ENCODE data around the gene FAAP20.

The FAAP20 gene, protein sequence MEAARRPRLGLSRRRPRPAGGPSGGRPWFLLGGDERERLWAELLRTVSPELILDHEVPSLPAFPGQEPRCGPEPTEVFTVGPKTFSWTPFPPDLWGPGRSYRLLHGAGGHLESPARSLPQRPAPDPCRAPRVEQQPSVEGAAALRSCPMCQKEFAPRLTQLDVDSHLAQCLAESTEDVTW

DNA sequence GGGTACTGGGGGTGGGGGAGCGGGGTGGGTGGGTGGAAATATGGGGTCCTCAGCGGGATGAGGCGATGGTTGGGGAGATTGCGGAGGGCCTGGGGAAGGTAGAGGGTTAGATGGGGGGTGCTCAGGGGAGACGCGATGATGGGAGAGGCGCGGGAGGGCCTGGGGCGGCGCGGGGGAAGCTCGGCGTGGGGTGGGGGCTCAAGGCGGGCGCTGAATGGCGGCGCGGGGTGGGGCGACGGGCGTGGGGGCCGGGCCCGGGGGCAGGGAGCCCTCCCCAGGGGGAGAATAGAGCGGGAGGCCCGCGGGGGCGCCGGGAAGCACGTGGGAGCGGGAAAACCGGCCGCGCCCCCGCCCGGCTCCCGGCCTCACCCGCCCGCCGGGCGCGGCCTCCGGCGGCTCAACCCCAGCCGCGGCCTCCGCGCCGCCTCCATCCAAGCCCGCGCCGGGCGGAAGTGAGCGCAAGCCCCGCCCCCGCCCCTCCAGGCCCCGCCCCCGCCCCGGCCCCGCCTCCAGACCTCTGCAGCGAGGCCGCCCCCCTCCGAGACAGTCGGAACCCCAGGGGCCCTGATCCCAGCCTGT lies at the start of gene FAAP20:
FAAP20 (minus strand) TSS at position 454 of the 579 bp plus-strand sequence; CDS start at position 431, 23 bp downstream.
- DNase-seq: no peak

- no peak for DNase-seq
Observed at GRCh38 chr1:2242814-2243725, 48.5 kb upstream of the FAAP20 start.

DNA sequence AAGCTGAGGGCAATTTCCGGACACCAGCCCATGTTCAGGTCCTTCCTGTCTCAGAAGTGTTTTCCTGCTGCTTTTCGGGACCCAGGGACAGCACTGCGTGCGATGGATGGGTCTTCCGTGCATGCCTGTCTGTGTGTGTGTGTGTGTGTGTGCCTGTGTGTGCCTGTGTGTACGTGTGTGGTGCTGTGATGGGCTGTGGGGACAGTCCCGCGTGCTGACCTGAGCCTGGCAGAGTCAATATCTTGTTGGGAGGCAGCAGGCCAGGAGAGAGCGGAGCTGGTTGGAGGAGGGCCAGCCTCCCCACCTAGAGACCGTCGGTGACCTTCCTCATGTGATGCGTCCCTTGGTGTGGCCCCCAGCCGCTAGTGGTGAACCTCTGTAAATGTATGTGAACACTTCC lies 47.2 kb upstream of the FAAP20 start:
- no peak for DNase-seq

DNA sequence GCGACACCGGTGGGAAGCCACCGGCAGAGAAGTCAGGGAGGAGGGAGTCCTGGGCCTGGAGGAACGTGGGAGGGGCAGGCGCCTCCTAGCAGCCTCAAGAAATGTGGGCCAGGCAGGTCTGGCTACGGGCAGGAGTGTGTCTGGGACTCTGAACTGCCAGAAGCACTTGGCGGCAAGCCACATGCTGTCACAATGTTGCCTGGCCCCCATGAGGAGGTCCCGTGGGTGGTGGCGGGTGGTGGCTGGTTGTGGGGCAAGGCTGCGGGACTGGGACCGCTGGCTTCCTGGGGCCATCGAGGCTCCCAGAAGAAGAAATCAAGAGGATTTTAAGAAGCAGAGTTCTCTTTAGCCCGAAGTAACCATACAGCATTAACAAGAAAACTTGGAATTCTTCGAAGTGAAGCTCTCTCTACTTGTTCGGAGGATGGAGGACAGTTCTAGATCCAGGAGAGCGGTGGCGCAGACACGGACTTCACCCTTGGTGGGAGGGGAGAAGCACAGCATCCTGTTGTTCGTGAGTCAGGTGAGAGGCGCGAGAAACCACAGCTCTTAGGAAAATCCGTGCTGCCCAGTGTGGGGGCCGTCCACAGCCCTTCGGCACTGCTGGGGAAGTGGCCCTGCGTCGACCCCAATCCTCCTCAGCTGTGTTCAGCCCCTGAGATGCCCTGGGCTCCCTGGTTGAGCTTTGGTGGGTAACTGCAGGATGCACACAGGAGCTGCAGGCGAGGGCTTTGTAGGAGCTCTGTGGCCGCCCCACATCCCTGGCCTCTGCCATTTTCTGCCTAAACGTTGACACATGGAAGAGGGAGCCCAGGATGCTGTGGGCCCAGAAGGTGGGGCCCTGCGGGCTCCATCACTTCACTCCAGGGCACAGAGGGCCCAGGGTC lies 45.9 kb upstream of the FAAP20 start:
- DNase-seq: no peak

DNA sequence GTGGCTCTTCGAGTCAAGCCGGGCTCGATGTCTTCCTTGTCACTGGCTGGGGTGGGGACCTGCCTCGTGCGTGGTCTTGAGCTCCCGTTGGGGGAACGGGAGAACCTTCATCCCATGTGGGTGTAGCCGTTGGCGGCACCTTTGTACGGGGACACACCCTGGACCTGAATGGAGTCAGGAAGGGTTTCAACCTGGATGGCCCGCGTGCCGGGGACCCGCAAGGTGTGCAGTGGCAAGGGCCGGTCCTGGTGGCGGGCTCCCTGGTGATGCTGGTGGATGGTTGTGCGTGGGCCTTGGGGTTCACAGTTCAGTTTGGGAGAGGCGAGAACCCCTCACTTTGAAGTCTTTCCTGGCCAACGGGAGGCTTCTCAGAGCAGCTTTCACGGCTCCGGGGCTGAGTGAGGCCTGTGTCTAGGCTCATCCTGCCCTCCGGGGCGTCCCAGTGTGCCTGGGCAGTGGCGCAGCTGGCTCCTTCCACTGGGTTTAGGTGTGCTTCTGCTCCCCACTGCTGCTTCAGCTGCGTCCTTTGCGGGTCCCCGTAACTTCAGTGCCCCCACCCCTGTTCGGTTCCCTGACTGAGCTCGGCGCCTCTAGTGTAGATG lies 44.9 kb upstream of the FAAP20 start:
- DNase-seq: no peak

GRCh38 chr1:2239013-2239370 lies 44.4 kb upstream of the FAAP20 start:
- DNase-seq: no peak

DNA sequence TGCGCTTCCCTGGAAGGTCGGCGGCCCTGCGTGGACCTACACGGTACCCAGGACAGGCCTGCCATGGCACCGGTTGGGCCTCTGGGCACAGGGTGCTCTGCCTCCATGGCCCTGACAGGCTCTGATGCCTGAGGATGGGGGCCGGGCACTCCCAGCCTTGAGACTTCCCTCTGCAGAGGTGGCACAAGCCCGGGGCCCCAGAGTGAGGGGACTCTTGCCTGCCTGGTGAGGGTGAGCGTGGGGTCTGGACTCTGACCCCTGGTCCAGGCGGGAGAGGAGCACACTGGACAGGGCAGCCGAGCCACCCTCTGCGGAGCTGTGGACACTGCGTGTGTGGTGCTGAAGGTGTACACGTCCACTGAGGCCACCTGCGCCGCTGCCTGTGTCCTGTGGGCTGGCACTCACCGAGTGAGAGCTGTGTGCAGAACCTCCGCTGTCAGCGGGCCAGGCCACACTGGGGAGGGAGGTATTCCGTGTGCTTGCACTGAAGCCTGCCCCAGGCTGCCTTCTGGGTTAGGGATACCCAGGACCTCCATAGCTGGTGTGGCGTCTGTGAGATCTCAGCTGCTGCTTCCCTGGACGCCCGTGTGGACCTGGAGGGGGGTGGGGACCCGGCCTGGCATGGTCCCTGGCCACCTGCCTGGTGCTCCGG lies 43.9 kb upstream of the FAAP20 start:
- no peak for DNase-seq

DNA sequence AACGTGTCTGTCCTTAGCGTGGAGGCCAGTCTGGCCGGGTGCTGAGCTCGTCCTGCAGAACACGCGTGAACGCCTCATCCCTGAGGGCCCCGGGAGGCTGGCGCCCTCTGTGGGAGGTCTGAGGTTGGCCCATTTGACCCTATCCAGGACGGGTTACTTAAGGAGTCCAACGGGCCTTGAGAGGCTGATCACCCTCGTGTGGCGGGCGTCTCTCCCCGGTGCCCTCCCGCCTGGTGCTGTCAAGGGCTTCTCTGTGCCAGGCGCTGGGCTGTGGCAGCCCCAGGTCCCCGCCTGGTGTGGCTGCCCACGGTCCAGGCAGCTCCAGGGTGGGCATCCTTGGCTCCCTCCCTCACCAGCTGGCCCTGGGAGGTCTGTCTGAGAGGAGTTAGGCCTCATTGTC lies 43.2 kb upstream of the FAAP20 start:
- no peak for DNase-seq

- DNase-seq: no peak
Observed at GRCh38 chr1:2236695-2237677, 42.4 kb upstream of the FAAP20 start.

GRCh38 chr1:2235300-2235998 lies 40.9 kb upstream of the FAAP20 start:
- no peak for DNase-seq

DNA sequence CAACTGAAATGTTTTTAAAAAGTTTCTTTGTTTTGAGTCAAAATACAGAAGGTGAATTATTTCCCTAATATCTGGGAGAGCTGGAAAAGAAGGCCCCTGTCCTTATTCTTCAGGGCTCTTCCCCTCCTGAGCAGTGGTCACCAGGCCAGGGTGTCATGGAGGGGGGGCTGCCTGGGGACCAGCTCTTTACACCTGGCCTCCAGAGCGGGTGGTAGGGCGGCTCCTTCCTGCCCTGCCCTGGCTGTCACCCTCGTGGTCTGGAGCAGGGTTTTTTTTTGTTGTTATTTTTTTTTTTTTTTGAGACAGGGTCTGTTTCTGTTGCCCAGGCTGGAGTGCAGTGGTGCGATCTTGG lies 40.2 kb upstream of the FAAP20 start:
- no peak for DNase-seq

DNA sequence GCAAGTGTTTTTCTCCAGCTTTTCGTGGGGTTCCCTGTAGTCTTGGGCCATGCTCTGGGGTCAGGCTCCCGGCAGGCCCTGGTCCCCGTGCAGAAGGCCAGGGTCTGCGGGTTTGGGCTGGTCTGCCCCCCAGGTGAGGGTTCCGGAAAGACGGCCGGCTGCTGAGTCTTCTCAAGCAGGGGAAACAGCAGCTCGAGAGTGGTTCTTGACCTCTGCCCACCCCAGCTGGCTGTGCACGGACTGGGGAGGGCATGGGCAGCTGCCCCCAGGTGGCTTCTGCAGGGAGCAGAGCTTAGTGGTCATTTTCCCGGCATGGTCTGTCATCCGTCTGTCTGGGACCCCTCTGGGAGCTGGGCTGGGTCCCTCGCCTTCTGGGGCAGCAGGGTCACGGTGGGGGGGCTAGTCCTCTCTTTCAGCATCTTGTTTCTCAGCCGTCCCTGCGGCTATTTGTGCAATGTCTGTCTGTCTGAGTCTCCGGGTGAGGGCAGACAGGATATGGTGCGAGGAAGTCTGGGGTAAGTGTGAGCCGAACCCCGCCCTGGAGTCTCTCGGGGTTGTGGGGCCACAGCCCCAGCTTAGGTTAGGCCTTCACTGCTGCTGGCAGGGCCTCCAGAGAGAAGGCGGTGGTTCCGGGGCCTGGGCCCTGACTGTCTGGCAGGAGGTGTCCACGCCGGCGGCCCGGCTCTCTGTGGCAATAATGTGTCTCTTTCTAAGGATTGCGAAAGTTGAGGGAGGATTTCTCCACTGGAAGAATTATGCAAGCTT lies 39.6 kb upstream of the FAAP20 start:
- no peak for DNase-seq

DNA sequence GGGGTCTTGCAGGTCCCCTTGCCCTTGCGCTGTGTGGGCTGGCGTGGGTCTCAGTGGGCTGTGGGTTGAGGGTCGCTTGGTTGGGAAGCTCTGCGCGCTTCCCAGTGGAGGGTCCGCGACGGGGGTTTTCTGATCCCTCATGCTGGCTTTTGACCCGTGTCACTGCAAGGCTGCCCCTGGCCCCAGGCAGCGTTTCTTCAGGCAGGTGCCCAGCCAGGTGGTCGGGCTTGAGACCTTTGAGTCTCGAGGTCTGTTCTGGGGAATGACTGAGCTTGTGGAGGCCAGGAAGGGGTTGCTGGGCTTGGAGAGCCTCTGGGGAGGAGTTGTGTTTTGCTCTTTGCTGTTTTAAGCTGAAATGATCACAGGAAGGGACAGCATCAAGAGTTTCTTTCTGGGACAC lies 38.9 kb upstream of the FAAP20 start:
- no peak for DNase-seq

DNA sequence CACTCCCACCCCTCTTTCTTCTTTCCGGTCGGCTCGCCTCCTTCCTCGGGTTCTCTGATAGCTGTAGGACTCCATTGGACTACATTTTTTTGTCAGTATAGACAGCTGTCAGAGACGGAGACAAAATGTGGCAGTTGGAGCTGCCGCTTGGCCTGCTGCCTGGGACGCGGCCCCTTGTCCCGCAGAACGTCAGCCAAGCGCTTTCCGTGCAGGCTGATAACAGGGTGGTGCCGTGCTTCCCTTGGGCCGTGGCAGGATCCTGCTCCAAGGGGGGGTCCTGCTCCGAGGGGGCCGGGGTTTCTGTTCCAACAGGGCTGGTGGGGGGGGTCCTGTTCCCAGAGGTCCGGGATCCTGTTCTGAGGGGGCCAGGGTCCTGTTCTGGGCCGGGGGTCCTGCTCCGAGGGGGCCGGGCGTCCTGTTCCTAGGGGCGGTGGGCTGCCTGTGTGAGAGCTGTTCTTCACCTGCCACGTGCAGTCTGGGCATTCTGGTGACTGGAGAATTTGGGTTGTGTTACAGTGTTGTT lies 38.4 kb upstream of the FAAP20 start:
- peak; percentile 39 for DNase-seq

- DNase-seq: no peak
Observed at GRCh38 chr1:2232255-2232915, 37.8 kb upstream of the FAAP20 start.

DNA sequence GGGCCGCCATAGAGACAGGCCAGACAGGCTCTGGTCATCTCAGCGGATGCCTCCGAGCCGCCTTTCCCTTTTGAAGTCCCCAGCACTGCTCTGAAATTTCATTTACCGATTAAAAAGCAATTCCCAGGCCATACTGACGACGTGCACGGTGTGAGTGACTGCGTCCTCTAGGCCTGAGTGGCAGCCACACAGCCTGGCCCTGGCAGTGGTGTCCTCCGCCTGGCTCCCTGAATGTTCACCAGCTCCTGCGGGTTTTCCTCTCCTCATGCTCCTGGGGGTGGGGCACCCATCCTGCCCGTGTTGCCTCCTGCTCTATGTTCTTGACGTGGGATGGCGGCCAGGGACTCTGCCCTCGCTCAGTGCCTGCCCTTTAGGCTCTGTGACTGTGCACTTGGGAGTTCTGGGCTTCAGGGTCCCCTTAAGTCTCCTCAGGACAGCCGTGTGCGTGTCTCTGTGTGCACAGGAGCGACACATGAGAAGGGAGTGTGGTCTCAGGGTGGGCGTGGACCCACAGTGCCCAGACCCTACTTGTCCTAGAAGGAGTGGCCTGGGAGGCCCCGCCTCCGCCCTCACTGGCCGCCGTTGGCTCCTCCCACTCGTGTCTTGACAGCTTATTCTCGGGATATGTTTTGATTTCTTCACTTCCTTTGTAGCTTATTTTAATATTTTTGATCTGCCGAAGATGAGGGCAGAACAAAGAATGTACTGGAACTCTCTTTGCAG lies 37.1 kb upstream of the FAAP20 start:
- DNase-seq: no peak

DNA sequence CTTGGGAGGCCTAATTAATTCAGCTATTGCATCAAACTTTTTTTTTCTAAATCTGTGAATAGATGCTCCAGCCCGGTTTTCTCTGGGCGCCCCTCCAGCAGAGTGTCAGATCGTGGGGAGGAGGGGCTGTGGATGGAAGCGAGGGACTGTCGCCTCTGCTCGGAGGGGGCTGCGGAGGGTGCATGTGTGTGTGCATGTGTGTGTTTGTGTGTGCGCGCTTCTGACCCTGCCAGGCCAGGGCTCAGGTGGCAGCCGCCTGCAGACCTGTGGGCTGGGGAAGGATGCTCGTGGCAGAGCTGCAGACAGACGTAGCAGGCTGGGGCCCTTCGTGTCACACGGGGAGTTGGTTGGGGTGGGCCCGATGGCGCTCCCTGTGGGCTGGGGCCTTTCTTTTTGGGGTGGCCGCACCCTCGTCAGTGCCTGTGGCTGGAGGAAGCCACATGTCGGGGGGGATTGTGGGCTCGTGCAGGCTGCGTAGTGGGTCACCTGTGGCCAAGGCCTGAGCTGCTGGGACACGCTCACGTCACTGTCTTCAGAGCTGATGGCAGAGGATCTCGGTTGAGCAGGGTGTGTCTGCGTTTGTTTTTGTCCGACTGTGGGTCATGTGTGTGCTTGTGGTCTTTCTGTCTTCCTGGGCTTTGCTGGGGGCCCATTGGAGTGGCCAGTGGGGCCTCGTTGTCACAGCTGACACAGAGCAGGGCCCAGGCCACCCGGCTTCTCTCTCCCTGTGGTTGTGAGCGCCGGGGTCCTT lies 36.4 kb upstream of the FAAP20 start:
- DNase-seq: no peak
